SU-DHL-6 (cell line): Measurements from ENCODE around the gene RPL3.

Experiments used
- H2AFZ ChIP-seq: fragments of 200-600 bp; sonication (generic); 2 replicates; pipeline ENCODE4 v1.6.1; 2014; ENCODE audit warnings: low read depth, mild to moderate bottlenecking, moderate library complexity, mixed read lengths, antibody characterized with exemption, low read length; ENCODE audit not compliant: severe bottlenecking
- H3F3A ChIP-seq: fragments of 200-600 bp; shearing (Covaris generic); 2 replicates; pipeline ENCODE4 v1.6.0; 2016; ENCODE audit warnings: antibody characterized with exemption, mild to moderate bottlenecking; ENCODE audit not compliant: insufficient read depth
- H3K27ac ChIP-seq: fragments of 200-600 bp; sonication (generic); 2 replicates; pipeline ENCODE4 v1.5.1; 2016; ENCODE audit warnings: low read depth, mild to moderate bottlenecking, low read length, moderate library complexity, mixed read lengths
- H3K27me3 ChIP-seq: fragments of 200-600 bp; sonication (generic), shearing (Covaris generic); 2 replicates; pipeline ENCODE4 v1.6.0; 2014; ENCODE audit warnings: mild to moderate bottlenecking, low read length
- H3K36me3 ChIP-seq: fragments of 200-600 bp; sonication (generic); 2 replicates; pipeline ENCODE4 v1.6.1; 2014; ENCODE audit warnings: mild to moderate bottlenecking, low read length, mixed read lengths
- H3K4me2 ChIP-seq: fragments of 300-600, 200-600 bp; shearing (Covaris generic), sonication (generic); 2 replicates; pipeline ENCODE4 v1.6.0; 2014; ENCODE audit warnings: low read length, low read depth, mild to moderate bottlenecking; ENCODE audit not compliant: poor library complexity, severe bottlenecking
- H3K4me3 ChIP-seq: fragments of 200-600 bp; sonication (generic); 2 replicates; pipeline ENCODE4 v1.5.1; 2014; ENCODE audit warnings: antibody characterized with exemption, low read length, mild to moderate bottlenecking, mixed read lengths; ENCODE audit not compliant: insufficient read depth, poor library complexity, severe bottlenecking
- H3K79me2 ChIP-seq: fragments of 200-600 bp; sonication (generic); 2 replicates; pipeline ENCODE4 v1.6.1; 2014; ENCODE audit warnings: mild to moderate bottlenecking, low read length, moderate library complexity; ENCODE audit not compliant: insufficient read depth
- H3K9ac ChIP-seq: fragments of 200-600 bp; sonication (generic); 2 replicates; pipeline ENCODE4 v1.7.0; 2014; ENCODE audit warnings: mild to moderate bottlenecking, low read length
- H3K9me2 ChIP-seq: fragments of 200-600 bp; sonication (generic); replicated peaks from 2 replicates; pipeline ENCODE4 v1.6.1; 2014; ENCODE audit warnings: low read length; ENCODE audit not compliant: insufficient read depth
- H3K9me3 ChIP-seq: fragments of 200-600 bp; sonication (generic); 2 replicates; pipeline ENCODE4 v1.6.1; 2014; ENCODE audit warnings: low read length, mixed read lengths; ENCODE audit not compliant: insufficient read depth
- H4K20me1 ChIP-seq: fragments of 200-600 bp; sonication (generic); 2 replicates; pipeline ENCODE4 v1.6.1; 2014; ENCODE audit warnings: low read depth, mild to moderate bottlenecking, antibody characterized with exemption, low read length, moderate library complexity, mixed read lengths
- CTCF ChIP-seq: fragments of 200-600 bp; sonication (generic); IDR thresholded peaks from one replicate; pipeline ENCODE4 v1.5.1; 2017; ENCODE audit warnings: antibody characterized with exemption, mild to moderate bottlenecking, low read length, moderate library complexity; ENCODE audit not compliant: insufficient read depth, poor library complexity, severe bottlenecking
- EZH2phosphoT487 ChIP-seq: fragments of 200-600 bp; sonication (generic), shearing (Covaris generic); conservative IDR thresholded peaks from 2 replicates; pipeline ENCODE4 v1.6.1; 2018; ENCODE audit warnings: mild to moderate bottlenecking, antibody characterized with exemption, low read length, moderate library complexity, mixed read lengths

The RPL3 gene

DNA sequence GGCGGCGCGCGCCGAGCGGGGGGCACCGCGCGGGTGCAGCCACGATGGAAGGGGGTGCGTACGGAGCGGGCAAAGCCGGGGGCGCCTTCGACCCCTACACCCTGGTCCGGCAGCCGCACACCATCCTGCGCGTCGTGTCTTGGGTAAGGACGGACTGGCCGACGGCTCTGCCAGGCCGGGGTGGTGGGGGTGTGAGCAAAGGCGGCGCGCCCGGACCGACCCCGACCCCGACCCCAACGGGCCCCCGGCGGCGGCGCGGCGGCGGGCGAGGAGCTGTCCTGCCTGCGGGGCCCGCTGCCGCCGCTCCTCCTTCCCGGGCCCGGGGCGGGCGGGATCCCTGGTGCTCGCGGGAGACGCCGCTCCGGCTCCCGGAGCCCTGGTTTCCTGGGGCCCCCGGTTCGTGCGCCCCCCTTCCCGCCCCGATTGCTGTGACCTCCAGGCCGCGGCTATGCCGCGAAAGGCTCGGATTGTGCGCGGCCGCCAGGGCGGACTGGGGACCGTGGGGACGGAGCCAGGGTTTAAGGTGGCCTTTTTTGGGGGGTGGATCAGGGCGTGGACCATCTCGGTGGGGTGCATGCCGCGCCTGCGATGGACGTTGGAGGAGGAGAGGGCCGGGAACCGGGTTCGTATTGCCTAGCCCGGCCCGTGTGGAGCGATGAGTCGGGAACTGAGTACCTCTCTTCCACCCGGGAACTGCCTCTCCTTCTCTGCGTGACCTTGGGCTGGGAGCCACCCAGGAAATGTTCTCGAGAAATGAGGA is 30.7 kb upstream of the RPL3 start, which contains the start of gene SYNGR1:
SYNGR1 (plus strand) TSS at position 25 of the 760 bp plus-strand sequence; CDS start at position 45, 20 bp downstream.
- peak within 1 kb of the TSS; percentile 53 for H3K4me2 ChIP-seq
- H3K36me3 ChIP-seq = no peaks in the 10 kb centered on the region
- no peaks in the 10 kb centered on the region for H3K9me3 ChIP-seq
- TF ChIP-seq EZH2phosphoT487 (no peak), CTCF (no peak)
- H3K79me2 ChIP-seq = no peaks in the 10 kb centered on the region
- H4K20me1 ChIP-seq = no peaks in the 10 kb centered on the region
- H3K27me3 ChIP-seq = no peaks in the 10 kb centered on the region
- peak within 1 kb of the TSS; percentile 61 for H3K9ac ChIP-seq
- H3K27ac ChIP-seq = peak within 1 kb of the TSS; percentile 53
- peak within 1 kb of the TSS; percentile 55 for H3K4me3 ChIP-seq
- no peaks in the 10 kb centered on the region for H3K9me2 ChIP-seq
- H2AFZ ChIP-seq = peak within 1 kb of the TSS; percentile 51
- H3F3A ChIP-seq = no peaks in the 10 kb centered on the region

DNA sequence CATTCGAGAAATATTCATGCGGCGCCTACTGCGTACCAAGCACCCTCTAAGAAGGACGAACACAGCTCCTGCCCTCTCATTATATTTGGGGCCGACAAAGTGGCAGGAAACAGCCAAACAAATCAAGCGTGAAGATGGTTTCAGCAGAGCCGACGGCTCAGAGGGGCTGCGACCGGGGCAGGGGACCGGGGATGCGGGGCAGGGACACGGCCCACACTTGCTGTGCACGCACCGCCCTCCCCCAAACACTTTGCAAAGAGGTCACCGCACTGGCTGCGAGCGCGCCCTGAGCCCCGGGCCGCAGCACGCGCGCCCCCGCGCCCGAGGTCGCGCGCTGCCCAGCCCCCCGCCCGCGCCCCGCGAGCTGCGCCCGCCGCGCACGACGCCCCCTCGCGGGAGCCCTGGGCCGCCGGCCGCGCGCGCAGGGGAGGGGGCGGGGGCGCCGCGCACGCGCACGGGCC is 30.1 kb upstream of the RPL3 start:
- TF ChIP-seq EZH2phosphoT487 = no peak
- no peak for TF ChIP-seq CTCF
- H2AFZ ChIP-seq = peak overlapping the region; percentile 51
- H3K9me3 ChIP-seq = no peaks in the 10 kb centered on the region
- peak overlapping the region; percentile 53 for H3K4me2 ChIP-seq
- no peaks in the 10 kb centered on the region for H3F3A ChIP-seq
- no peaks in the 10 kb centered on the region for H3K27me3 ChIP-seq
- H3K79me2 ChIP-seq = no peaks in the 10 kb centered on the region
- H3K4me3 ChIP-seq = peak overlapping the region; percentile 55
- H4K20me1 ChIP-seq = no peaks in the 10 kb centered on the region
- H3K36me3 ChIP-seq = no peaks in the 10 kb centered on the region
- H3K9ac ChIP-seq = peak overlapping the region; percentile 61
- H3K27ac ChIP-seq = peak overlapping the region; percentile 53
- H3K9me2 ChIP-seq = no peaks in the 10 kb centered on the region

DNA sequence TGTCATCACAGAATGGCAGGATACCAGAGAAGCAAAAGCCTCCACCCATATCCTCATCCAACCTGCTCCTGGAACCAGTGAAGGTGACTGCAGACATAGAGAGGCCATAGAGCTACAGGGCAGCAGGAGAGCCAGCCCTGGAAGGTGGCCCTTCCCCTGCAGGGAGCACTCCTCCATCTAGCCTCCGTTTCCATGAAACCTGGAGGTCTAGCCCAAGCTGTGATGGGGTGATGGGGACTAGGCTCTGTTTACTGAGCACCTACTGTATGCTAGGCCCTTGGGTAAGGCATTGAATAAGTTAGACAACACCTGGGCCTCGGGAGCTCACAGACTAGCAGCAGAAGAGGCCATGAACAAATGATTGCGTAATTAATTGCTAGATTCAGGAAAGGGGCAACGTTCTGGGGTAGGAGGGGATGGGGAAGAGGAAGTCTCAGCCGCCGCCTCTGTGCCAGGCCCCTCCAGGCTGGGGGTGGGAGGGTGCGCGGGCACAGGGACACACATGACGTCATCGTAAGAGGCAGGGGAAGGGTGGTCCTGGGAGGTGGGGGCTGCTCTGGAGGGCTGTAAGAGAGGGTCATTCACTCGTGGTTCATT is 29.6 kb upstream of the RPL3 start:
- Histone ChIP-seq H3K9me3 (no peaks in the 10 kb centered on the region), H3K79me2 (no peaks in the 10 kb centered on the region), H2AFZ (peak overlapping the region; percentile 51), H3F3A (no peaks in the 10 kb centered on the region), H3K27ac (peak overlapping the region; percentile 53), H3K9me2 (no peaks in the 10 kb centered on the region), H3K9ac (peak overlapping the region; percentile 55), H3K36me3 (no peaks in the 10 kb centered on the region), H3K4me2 (peak overlapping the region; percentile 53), H3K4me3 (peak overlapping the region; percentile 55), H3K27me3 (no peaks in the 10 kb centered on the region), H4K20me1 (no peaks in the 10 kb centered on the region)
- no peak for TF ChIP-seq CTCF
- no peak for TF ChIP-seq EZH2phosphoT487
